Measurements from ENCODE around the gene RASGRP2. TPM values are rescaled to one million over a fixed set of nuclear protein-coding genes. Genes with fewer than 3 reads are reported as not detected.

RASGRP2 gene
- polyA plus RNA-seq, 1 donor (not counting 4 experiments of a cell fraction or from before 2014, with no cell fraction given), result 0.49 TPM

- Histone ChIP-seq H3K9me3 (ENCODE audit: control insufficient read depth, low read depth, low read length) (no peaks in the 10 kb centered on the region), H3K9me1 (ENCODE audit: control insufficient read depth, extremely low read depth, insufficient read depth, low read length) (no peaks in the 10 kb centered on the region), H3K27ac (ENCODE audit: control insufficient read depth, insufficient read depth, low read length) (no peak overlapping the region), H3K27me3 (ENCODE audit: control insufficient read depth, extremely low read depth, insufficient read depth, low read length) (no peaks in the 10 kb centered on the region), H3K36me3 (ENCODE audit: control insufficient read depth in 2 of 2, extremely low read depth in 1 of 2, insufficient read depth in 2 of 2, low read length in 2 of 2) (no peaks in the 10 kb centered on the region), H3K9ac (ENCODE audit: control insufficient read depth, extremely low read depth, insufficient read depth, low read length) (no peak overlapping the region), H3K4me2 (ENCODE audit: control insufficient read depth, extremely low read depth, insufficient read depth, low read depth, low read length) (no peak overlapping the region), H3K4me3 (ENCODE audit: control insufficient read depth in 2 of 3, extremely low read depth in 1 of 3, insufficient read depth in 2 of 3, low read depth in 1 of 3, low read length in 3 of 3) (no peak overlapping the region), H3K4me1 (ENCODE audit: control insufficient read depth, extremely low read depth, insufficient read depth, low read length) (peaks cover 6% of the 10 kb centered on the region), H3K79me2 (ENCODE audit: control insufficient read depth, insufficient read depth, low read length) (no peaks in the 10 kb centered on the region), H4K20me1 (ENCODE audit: control insufficient read depth, extremely low read depth, insufficient read depth, low read length) (no peaks in the 10 kb centered on the region), H2AFZ (ENCODE audit: control insufficient read depth, low read length) (no peak overlapping the region)
- FAIRE-seq, result no peak
- DNase-seq (ENCODE audit: low read depth, low spot score), result no peak
- no peak for TF ChIP-seq EZH2 (IDR thresholded peaks at IDR 0.05; ENCODE audit: low read length)
- no peak for TF ChIP-seq CTCF (optimal IDR thresholded peaks at IDR 0.05 in 1 of 3, IDR thresholded peaks at IDR 0.05 in 1 of 3, conservative IDR thresholded peaks at IDR 0.05 in 1 of 3; ENCODE audit: extremely low read depth in 1 of 3, insufficient read depth in 2 of 3, low read length in 3 of 3)
- dilution Hi-C loops (cut with MboI; ENCODE audit: extremely low pct_ligation_motif_present, low sequenced_read_pairs), result no loop called here
These were observed 9.1 kb upstream of the RASGRP2 start for GRCh38 chr11:64753019-64753379.

GRCh38 chr11:64752175-64752970, 8.4 kb upstream of the RASGRP2 start:
- H3K79me2 ChIP-seq (ENCODE audit: control insufficient read depth, insufficient read depth, low read length), result no peaks in the 10 kb centered on the region
- H3K36me3 ChIP-seq (ENCODE audit: control insufficient read depth in 2 of 2, extremely low read depth in 1 of 2, insufficient read depth in 2 of 2, low read length in 2 of 2), result no peaks in the 10 kb centered on the region
- H3K27ac ChIP-seq (ENCODE audit: control insufficient read depth, insufficient read depth, low read length), result no peak overlapping the region
- FAIRE-seq (no peak), DNase-seq (ENCODE audit: low read depth, low spot score) (no peak)
- H3K27me3 ChIP-seq (ENCODE audit: control insufficient read depth, extremely low read depth, insufficient read depth, low read length), result no peaks in the 10 kb centered on the region
- H3K4me1 ChIP-seq (ENCODE audit: control insufficient read depth, extremely low read depth, insufficient read depth, low read length), result peaks cover 6% of the 10 kb centered on the region
- H3K9me3 ChIP-seq (ENCODE audit: control insufficient read depth, low read depth, low read length), result no peaks in the 10 kb centered on the region
- no peak overlapping the region for H3K4me2 ChIP-seq (ENCODE audit: control insufficient read depth, extremely low read depth, insufficient read depth, low read depth, low read length)
- TF ChIP-seq CTCF (optimal IDR thresholded peaks at IDR 0.05 in 1 of 3, IDR thresholded peaks at IDR 0.05 in 1 of 3, conservative IDR thresholded peaks at IDR 0.05 in 1 of 3; ENCODE audit: extremely low read depth in 1 of 3, insufficient read depth in 2 of 3, low read length in 3 of 3) (no peak), EZH2 (IDR thresholded peaks at IDR 0.05; ENCODE audit: low read length) (no peak)
- no peak overlapping the region for H2AFZ ChIP-seq (ENCODE audit: control insufficient read depth, low read length)
- H4K20me1 ChIP-seq (ENCODE audit: control insufficient read depth, extremely low read depth, insufficient read depth, low read length), result no peaks in the 10 kb centered on the region
- H3K4me3 ChIP-seq (ENCODE audit: control insufficient read depth in 2 of 3, extremely low read depth in 1 of 3, insufficient read depth in 2 of 3, low read depth in 1 of 3, low read length in 3 of 3), result no peak overlapping the region
- dilution Hi-C loops (cut with MboI; ENCODE audit: extremely low pct_ligation_motif_present, low sequenced_read_pairs), result no loop called here
- H3K9me1 ChIP-seq (ENCODE audit: control insufficient read depth, extremely low read depth, insufficient read depth, low read length), result no peaks in the 10 kb centered on the region
- no peak overlapping the region for H3K9ac ChIP-seq (ENCODE audit: control insufficient read depth, extremely low read depth, insufficient read depth, low read length)

Data from keratinocyte (primary cell).